ENCODE measurements around the gene ARHGAP19.

- no peak for TF ChIP-seq POLR2A (IDR thresholded peaks at IDR 0.05)
- no peak for TF ChIP-seq CTCF (IDR thresholded peaks at IDR 0.05)
- no peak for TF ChIP-seq POLR2AphosphoS5 (IDR thresholded peaks at IDR 0.05)
- TF ChIP-seq EP300 (IDR thresholded peaks at IDR 0.05), result no peak
Measured at GRCh38 chr10:97277551-97277950, 14.9 kb downstream of the ARHGAP19 start.
